Activated gamma-delta T cell treated with anti-CD3 and anti-CD28 coated beads, Interleukin-2, amount 50 U/mL, for 16 hours (primary cell): ENCODE results near the gene CRELD1.

Experiments used
- DNase-seq: peaks from one replicate; pipeline ENCODE4 v3.0.0-alpha.2; 2020; ENCODE audit warnings: low read depth

CRELD1 gene

GRCh38 chr3:9903904-9904303 is 29.7 kb upstream of the CRELD1 start:
- no peak for DNase-seq

- DNase-seq: no peak
These were observed 27.2 kb upstream of the CRELD1 start for GRCh38 chr3:9906480-9906879.

- no peak for DNase-seq
These were observed 25.3 kb upstream of the CRELD1 start for GRCh38 chr3:9908286-9908685.

GRCh38 chr3:9909221-9910013 is 24.2 kb upstream of the CRELD1 start:
- DNase-seq: no peak

- DNase-seq: no peak
These were observed 21.8 kb upstream of the CRELD1 start for GRCh38 chr3:9911863-9912262.

- no peak for DNase-seq
These were observed 21.2 kb upstream of the CRELD1 start for GRCh38 chr3:9912294-9912935.

- DNase-seq: no peak
These were observed 20.0 kb upstream of the CRELD1 start for GRCh38 chr3:9913601-9914000.

- DNase-seq: no peak
These were observed 19.6 kb upstream of the CRELD1 start for GRCh38 chr3:9914011-9914410.

GRCh38 chr3:9914559-9915253 is 18.9 kb upstream of the CRELD1 start:
- DNase-seq: no peak

GRCh38 chr3:9915254-9916141 is 18.1 kb upstream of the CRELD1 start:
- DNase-seq: no peak

GRCh38 chr3:9916346-9916733 is 17.3 kb upstream of the CRELD1 start:
- DNase-seq: no peak

- DNase-seq: peak; percentile 14
These were observed 16.6 kb upstream of the CRELD1 start, which contains the start of gene IL17RC for GRCh38 chr3:9916734-9917680. Gene IL17RC, plus strand, starts transcription at chr3:9917098. Its CDS starts 218 bp downstream, at chr3:9917316.

GRCh38 chr3:9917820-9918219 is 15.8 kb upstream of the CRELD1 start:
- DNase-seq: no peak

- no peak for DNase-seq
These were observed 15.2 kb upstream of the CRELD1 start for GRCh38 chr3:9918261-9919038.

- no peak for DNase-seq
These were observed 5.5 kb upstream of the CRELD1 start for GRCh38 chr3:9928158-9928557.

GRCh38 chr3:9930804-9931418 is 2.7 kb upstream of the CRELD1 start:
- DNase-seq: no peak

- DNase-seq: no peak
These were observed 1.1 kb upstream of the CRELD1 start for GRCh38 chr3:9932535-9932842.

- peak; percentile 86 for DNase-seq
These were observed 632 bp upstream of the CRELD1 start for GRCh38 chr3:9932843-9933560.

GRCh38 chr3:9934235-9934621 is 594 bp downstream of the CRELD1 start:
- peak; percentile 22 for DNase-seq
